ENCODE results near the gene UBQLN1. TPM values are rescaled to one million over a fixed set of nuclear protein-coding genes. Genes with fewer than 3 reads are reported as not detected.

Gene UBQLN1
- total and polyA plus RNA-seq, 4 donors = 26.3 to 140 (median 80.1) TPM

Other genes starting within 250 kb of the UBQLN1 start
- gene FRMD3, start 169.6 kb downstream of the UBQLN1 start, total RNA-seq = 1 to 10 TPM; 1.5 to 3.2 TPM
- 1 to 10 TPM in 1 of 2 donors, under 1 TPM in 1; 0.75 to 1.6 TPM for gene FRMD3, start 169.6 kb downstream of the UBQLN1 start, polyA plus RNA-seq
- gene IDNK, start 84.8 kb downstream of the UBQLN1 start, total RNA-seq = 1 to 10 TPM; 5.7 to 5.9 TPM
- 1 to 10 TPM; 5.7 to 9.3 TPM for gene IDNK, start 84.8 kb downstream of the UBQLN1 start, polyA plus RNA-seq
- gene GKAP1, start 109.8 kb upstream of the UBQLN1 start, total RNA-seq = 10 to 100 TPM in 1 of 2 donors, 1 to 10 TPM in 1; 4.4 to 12.6 TPM
- 1 to 10 TPM; 1.8 to 7.6 TPM for gene GKAP1, start 109.8 kb upstream of the UBQLN1 start, polyA plus RNA-seq
- gene KIF27, start 213.5 kb upstream of the UBQLN1 start, total RNA-seq = 10 to 100 TPM in 1 of 2 donors, 1 to 10 TPM in 1; 8.8 to 24.6 TPM
- 1 to 10 TPM; 1.6 to 2.9 TPM for gene KIF27, start 213.5 kb upstream of the UBQLN1 start, polyA plus RNA-seq